GM12872 (cell line): ENCODE data around the gene UBQLNL.
A peak's percentile ranks its signal among the peaks of the same experiment; 100 is the strongest.

ENCODE experiments used
- CTCF ChIP-seq: IDR thresholded peaks from 3 replicates; pipeline ENCODE4 v1.5.1; 2011; ENCODE audit warnings: low read depth, mild to moderate bottlenecking, low read length, moderate library complexity; ENCODE audit not compliant: insufficient read depth

Gene UBQLNL

GRCh38 chr11:5488798-5489399 is 27.6 kb downstream of the UBQLNL start:
- no peak for TF ChIP-seq CTCF

DNA sequence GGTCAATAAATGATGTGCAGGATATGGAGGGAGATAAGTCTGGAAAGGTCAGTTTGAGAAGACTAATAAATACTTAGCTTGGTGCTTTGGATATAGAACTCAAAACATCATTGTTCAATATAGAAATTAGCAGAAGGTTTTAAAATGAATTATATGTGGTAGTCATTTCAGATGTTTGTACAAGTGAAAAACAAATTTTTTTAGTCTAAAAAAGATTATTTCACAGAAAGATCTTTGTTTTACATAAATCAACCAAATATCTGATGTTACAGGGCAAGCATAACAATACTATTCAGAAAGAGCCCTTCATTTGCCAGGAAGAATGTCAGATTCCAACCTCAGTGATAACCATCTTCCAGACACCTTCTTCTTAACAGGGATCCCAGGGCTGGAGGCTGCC is 28.1 kb downstream of the UBQLNL start, which contains the start of gene OR52D1:
TSS of gene OR52D1 (plus strand) at position 301 of the 400 bp plus-strand sequence. CDS start at position 323, 22 bp downstream.
- no peak for TF ChIP-seq CTCF

- TF ChIP-seq CTCF: no peak
These were observed 30.1 kb downstream of the UBQLNL start for GRCh38 chr11:5486421-5486820.

DNA sequence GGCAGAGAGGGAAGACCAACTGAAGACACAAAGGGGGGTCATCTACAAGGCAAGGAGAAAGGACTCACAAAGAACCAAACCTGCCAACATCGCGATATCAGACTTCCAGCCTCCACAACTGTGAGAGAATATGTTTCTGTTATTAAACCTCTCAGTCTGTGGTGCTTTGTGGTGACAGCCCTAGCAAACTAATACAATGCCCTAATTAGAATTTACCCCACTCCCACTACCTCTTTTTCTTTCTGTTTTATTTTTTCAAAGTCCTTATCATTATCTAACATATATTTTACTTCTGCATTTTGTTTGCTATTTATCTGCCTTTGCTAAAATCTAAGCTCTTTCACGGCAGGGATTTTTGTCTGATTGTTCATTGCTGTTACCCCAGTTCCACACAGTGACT is 30.5 kb downstream of the UBQLNL start:
- no peak for TF ChIP-seq CTCF

- TF ChIP-seq CTCF: peak; percentile 82
These were observed 40.2 kb downstream of the UBQLNL start for GRCh38 chr11:5476186-5476819.

DNA sequence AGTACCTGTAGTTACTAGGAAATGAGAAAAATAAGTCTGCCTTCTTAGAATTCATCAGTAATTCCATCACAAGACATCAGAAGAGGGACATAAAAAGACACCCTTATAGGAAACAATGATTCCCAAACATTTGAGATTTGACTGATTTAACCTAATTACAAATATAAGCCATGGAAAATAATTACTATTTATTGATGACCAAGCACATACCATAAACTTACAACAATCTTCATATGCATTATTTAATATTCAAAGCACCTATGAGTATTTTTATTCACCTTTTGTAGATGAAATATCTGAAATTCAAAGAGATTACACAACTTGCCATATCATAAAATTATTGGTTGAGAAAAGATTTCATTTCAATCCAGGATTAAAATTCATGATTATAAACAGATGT is 42.6 kb downstream of the UBQLNL start:
- TF ChIP-seq CTCF: no peak

DNA sequence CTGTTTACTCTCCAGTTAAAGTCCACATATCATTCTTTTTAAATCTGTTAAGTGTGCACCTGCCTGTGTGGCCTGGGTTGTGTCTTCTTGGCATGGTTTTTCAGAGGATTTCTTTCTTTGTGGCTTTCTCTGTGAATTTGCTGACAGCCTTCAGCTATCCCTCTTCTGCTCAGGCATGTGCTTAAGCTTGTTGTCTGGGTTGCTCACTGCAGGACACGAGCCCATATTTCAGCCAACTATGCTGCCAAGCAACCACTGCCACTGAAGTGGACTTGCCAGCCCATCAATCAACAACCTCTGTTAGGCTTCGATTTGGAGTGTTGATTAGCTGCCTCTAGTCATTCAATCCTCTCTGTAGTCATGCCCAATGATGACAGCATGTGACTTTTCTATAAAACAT is 49.0 kb downstream of the UBQLNL start:
- TF ChIP-seq CTCF: no peak
